Stimulated activated CD8-positive, alpha-beta memory T cell treated with anti-CD3 and anti-CD28 coated beads, Interleukin-15, amount 100 ng/mL, for 48 hours (primary cell): Measurements from ENCODE around the gene KIF13A.
"Not testable (repeated sequence)": the region's sequence is repeated elsewhere in the genome, so short reads cannot be mapped to it uniquely, and the experiment has no call there.

Source experiments
- DNase-seq, 2 donors: peaks; one replicate each; pipeline ENCODE4 v3.0.0-alpha.2; 2020; ENCODE audit warnings: low read depth in 2 of 2

KIF13A gene

DNA sequence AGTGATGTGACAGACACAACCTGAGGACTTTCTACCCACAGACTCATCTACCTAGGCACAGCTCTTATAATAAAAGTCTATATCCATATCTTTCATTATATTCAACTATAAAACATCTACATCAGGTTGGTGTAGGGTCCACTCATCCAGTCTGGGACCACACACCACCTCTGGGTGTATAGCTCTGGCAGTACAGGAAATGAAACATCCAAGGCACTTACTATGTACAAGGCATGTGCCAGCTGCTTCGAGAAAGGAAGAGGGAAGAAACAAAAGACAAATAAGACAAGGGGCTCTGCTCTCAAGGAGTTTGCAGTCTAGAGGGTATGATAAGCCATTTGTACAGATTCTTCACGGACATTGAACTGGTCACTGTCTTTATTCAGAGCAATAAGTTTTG lies 18.6 kb downstream of the KIF13A start:
- no peak for DNase-seq

DNA sequence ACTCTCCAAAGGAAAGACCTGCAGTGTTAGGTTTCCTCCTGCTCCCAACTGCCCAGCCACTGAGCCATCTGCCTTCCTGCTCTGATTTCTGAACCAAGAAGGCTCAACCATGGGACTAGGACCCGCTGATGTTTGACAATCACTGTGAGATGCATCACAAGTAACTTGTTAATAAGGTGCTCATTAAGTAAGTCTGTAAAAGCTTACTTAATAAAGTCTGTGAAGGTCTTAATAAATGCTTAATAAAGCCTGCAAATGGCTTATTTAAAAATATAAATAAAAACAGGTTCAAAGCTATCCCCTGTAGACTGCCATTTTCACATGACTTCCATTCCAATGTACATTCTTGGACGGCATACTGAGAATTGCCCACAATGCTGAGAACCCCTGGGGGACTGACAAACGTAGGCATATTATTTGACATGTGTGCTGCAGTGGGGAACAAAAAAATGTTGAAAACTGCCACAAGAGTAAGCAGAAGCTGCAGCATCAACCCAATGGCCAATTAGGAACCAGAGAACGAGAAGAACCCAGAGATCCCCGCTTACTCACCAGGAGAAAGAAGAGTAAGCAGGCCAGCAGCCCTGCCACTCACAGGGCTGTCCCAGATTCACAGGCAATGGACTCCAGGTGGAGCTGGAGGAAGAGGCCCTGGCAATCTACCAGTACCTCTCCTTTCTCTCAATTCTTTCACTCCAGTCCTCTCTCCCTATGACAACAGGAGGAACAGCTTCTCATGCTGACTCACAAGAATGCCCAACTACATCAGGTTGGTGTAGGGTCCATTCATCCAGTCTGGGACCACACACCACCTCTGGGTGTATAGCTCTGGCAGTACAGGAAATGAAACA lies 19.5 kb downstream of the KIF13A start:
- no peak for DNase-seq

DNA sequence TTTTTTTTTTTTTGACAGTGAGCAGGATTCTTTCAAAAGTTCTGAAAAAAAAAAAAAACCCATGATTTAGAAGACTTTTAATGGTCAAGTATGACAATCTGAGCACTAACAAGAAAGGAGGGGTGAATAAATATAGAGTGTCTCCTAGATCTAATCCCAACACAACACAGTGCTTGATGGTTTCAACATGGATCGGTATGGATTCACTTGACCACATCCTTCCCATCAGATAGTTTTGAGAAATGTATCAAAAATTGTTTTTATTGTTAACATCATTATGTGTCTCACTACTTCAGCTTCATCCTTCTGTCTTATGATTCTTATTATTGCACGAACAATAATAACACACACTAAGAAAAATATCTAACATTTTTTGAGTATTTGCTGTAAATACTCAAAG lies 21.0 kb downstream of the KIF13A start:
- no peak for DNase-seq

DNA sequence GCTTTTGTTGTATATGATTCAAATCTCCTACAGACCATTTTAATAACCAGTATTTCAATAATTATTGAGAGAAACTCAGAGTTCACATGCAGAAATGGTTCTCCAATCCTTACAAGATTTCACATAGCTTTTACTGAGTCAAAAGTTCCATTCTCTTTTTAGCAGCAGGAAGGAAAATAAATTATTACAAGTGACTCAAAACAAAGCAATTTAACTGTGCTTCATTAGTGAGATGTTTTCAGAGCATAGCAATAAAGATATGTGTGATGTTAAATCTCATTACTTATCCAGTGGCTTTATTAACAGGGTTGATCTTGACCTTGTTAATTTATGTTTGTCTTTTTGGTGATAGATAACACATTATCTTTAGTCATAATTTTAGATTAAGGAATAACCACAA lies 22.0 kb downstream of the KIF13A start:
- no peak for DNase-seq

DNA sequence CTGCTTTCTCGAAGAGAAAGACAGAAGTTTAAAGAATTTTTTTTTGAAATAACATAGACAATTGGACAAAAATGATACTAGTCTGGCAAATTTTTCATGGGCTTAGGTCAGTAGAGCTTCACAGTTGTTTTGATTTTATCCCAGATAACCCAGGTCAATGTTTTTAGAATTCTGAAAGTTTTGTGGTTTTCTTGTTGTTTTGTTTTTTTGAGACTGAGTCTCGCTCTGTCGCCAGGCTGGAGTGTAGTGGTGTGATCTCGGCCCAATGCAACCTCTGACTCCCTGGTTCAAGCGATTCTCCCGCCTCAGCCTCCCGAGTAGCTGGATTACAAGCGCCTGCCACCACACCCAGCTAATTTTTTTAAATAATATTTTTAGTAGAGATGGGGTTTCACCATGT lies 22.8 kb downstream of the KIF13A start:
- DNase-seq: no peak

DNA sequence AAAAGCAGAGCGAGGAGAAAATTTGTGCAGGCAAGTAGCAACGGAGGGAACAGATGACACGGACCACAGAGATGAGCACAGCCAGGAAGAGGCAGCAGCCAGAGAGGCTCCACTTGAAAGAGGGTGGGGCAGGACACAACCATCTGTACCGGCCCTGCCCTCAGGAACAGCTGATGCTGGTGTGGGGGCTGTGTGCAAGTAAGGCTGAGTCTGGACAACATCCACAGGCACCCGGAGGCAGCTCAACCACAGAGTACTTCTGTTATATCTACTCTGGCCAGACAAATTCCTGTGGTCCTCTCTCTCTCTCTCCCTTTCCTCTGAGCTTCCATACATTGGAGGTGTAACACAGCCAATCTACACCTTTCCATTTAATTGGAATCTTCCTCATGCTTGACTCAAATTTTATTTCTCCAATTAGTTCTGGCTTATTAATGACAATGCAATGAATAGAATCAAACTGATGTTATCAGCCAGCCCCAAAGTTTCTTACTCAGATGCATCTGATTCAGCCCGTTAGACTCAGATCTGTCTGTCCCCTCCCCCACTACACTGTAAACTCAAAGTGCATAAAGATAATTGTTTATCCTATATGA lies 24.9 kb downstream of the KIF13A start:
- DNase-seq: no peak

DNA sequence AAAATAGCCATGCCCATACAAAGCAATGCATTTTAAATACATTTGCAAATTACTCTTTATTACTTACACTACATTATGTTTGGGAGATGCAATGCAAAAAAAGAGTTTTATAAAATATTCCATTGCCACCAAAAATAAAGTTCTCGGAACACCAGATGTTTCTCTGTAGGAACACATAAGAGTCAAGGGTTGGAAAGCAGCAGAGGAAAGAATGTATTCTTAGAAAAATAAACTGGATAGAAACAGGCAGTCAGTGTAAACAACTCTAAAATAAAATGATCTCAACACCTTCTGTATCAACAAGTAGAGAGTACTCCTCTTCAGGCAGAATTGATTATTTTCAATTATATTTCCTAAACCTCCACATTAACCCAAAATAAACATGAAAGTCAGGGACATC lies 28.1 kb downstream of the KIF13A start:
- DNase-seq: no peak

DNA sequence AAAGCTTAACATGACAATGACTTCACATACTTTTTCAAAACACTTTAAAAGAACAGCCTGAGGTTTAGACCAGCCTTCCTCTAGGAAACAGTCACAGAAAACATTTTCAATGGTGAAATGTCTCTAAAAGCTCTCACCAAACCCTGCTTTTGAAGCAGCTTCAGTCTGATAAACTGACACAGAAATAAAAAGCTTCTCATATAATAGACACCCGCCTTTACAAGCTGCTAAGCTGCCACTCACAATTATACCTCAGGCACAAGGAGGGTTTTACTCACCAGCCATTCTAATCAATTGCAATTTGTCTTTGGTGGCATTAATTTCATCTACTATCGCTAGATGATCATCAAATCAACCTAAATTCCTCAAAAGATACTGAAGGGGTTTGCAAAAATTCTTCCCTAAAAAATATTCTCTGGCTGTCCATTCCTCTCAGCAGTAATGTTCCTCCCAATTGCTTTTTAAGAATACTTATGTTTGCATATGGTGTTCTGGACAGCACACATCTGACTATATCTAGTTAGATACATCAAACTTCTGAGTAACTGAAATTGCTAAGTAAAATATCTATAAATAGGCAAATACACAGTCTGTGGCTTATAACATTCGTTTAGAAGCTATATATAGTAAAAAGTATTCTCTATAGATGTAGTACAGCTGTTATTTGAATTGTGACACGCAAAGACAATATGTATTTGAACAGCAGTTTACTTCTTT lies 29.4 kb downstream of the KIF13A start:
- DNase-seq: no peak

DNA sequence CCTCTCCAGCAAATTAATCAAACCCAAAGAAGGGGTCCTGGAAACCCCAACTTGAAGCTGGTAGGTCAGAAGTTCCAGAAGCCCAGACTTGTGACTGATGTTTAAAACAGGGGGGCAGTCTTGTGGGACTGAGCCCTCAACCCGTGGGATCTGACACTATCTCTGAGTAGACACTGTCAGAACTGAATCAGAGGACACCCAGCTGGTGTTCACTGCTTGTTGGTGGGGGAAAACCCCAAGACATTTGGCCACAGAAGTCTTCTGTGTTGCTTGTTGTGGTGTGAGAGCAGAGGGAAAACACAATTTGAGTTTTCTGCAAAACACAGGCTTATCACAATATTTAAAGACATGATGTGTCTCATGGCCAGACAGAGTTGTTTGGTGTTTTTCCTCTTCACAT lies 29.9 kb downstream of the KIF13A start:
- peak; percentile 1 to 9 for DNase-seq

DNA sequence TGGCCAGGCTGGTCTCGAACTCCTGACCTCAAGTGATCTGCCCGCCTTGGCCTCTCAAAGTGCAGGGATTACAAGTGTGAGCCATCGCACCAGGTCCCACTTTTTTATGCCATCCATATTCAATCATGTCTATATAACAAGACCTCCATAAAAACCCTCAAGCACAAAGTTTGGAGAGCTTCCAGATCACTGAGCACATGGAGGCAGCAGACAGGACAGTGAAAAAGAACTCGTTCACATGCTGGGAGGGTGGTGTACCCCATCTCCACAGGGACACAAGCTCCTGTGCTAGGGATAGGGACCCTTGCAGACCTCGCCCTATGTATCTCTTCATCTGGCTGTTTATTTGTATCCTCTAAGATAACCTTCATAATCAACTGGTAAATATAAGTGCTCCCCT lies 30.3 kb downstream of the KIF13A start:
- DNase-seq: no peak

DNA sequence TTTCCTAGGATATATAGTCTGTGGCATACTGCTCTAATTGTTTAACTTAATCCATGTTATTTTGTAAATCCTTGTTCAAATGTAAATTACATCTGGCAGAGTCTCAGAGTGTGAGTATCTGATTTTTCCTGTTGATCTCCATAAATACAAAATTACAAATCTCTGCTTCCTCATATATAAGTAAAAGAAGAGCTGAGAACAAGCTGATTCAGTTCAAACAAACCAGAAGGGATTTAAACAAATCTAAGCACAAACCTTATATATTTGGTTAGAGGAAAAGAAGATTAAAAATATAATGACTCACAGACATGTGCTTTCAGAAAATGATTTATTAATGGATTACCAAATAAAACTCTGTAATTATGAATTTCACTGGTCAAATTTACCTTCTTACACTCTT lies 37.3 kb downstream of the KIF13A start:
- no peak for DNase-seq

DNA sequence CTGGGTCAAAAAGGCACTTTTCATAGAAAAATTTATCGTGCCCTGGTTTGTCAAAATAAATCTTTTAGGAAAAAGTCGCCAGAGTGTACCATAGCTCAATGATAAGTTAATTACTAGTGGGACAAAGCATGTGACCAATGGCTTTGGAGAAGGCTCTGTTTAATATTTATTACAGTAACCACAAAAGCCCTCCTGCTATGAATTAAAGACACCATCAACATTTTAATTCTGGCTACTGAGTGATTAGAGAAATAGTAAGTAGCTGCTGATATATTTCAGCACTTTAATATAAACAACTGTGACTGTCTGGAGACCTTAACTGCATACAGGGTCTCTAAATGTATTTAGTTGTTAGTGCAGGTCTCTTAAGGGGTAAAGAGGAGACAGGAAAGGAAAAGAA lies 38.3 kb downstream of the KIF13A start:
- DNase-seq: no peak

DNA sequence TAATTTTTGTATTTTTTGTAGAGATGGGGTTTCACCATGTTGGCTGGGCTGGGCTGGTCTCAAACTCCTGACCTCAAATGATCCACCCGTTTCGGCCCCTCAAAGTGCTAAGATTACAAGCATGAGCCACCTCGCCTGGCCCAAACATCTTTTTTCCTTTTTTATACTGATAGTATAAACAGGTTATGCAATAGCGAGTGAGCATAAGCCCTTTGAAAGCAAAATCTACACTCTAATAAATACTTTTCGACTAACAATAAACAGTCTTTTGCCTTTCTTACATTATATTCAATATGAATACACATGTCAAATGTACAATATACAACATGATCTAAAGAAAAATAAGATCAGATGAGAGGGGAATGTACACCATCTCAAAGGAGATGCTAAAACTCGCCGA lies 38.7 kb downstream of the KIF13A start:
- no peak for DNase-seq

DNA sequence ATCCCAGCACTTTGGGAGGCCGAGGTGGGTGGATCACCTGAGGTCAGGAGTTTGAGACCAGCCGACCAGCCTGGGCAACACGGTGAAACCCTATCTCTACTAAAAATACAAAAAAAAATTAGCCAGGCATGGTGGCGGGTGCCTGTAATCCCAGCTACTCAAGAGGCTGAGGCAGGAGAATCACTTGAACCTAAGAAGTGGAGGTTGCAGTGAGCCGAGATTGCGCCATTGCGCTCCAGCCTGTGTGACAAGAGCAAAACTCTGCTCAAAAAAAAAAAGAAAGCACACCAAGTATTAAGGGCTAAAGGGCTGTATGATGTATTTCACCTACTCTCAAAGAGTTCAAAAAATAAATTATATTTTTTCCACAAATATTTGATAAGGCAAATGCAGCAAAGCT lies 39.9 kb downstream of the KIF13A start:
- DNase-seq: not testable (repeated sequence)

DNA sequence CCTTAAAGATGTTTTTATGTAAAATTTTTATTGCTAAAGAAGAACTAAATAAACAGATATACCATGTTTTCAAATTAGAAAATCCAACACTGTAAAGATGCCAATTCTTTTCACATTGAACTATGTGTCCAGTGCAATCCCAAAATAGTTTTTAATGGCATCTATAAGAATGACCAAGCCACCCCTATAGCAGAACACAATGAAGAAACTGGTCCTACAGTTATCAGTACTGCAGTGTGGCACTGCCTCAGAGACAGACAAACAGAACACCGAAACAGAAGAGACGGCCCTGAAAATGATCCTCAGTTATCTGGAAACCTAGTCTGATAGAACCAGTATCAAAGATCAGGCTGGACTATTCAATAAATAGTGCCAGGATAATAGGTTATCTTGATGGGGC lies 41.9 kb downstream of the KIF13A start:
- no peak for DNase-seq

DNA sequence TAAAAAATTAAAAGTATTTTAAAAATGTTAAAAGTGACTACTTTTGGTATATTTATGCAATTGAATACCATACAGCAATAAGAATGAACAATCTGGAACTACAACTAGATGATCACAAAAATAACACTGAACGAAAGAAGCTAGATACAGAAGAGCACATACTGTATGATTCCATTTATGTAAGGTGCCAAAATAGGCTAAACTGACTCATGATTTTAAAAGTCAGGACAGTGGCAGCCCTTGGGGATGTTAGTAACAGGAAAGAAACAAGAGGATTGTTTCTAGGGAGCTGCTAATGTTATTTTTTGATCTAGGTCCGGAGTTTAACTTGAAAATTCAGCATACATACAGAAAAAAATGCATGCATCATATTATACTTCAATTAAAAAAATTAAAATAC lies 42.3 kb downstream of the KIF13A start:
- DNase-seq: no peak

DNA sequence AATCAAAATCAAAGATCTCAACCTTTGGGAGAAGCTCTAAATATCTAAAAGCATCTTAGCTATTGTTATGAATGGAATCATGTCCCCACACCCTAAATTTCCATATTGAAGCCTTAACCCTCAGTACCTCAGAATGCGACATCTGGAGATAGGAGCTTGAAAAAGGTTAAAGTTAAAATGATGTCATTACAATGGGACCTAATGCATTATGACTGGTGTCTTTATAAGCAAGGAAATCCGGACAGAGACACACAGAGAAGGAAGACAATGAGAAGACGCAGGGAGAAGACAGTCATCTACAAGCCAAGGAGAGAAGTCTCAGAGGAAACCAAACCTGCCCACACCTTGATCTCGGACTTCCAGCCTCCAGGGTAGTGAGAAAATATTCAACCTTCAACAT lies 46.1 kb downstream of the KIF13A start:
- no peak for DNase-seq

DNA sequence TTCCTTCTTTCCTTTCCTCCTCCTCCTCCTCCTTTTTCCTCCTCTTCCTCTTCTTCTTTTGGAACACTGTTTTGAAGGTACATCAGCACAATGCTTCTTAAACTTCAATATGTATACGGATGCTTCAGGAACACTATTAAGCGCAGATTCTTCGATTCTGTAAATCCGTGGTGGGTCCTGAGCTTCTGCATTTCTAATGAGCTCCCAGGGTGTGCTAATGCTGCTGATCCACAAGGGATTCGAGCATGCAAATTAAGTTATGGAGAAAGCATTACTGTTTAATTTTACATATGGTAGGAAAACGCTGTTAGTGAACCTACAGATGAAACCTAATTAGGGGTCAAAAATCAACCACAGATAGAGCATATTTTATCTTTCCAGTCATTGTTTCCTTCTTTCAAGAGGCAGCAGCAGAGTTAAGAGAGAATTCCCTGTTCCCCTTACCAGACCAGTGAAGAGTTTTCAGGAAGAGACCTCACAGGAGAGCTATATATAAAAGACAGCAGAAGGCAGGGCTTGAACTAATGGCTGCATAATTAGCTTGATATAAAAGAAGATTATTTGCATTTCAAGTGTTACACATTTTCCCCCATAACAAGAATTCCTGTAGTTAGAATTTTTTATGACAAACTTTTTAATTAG lies 47.2 kb downstream of the KIF13A start:
- no peak for DNase-seq

DNA sequence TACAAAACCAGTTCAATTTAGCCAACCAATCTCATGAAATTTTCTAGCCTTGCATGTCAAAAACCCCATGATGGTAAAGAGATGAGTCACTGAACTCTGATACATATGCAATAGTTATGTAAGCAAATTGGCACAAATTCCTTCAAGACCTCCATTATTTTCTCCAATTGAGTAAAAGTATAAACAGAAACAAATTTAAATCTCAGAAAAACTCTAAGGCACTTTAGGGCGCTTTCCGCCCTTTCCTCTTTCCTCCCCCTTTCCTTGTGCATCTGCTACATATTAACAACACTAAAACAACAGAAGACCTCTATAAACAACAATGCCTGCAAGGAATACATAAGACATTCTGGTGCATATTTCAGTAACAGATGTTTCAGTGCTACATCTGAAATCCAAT lies 48.5 kb downstream of the KIF13A start:
- DNase-seq: no peak

DNA sequence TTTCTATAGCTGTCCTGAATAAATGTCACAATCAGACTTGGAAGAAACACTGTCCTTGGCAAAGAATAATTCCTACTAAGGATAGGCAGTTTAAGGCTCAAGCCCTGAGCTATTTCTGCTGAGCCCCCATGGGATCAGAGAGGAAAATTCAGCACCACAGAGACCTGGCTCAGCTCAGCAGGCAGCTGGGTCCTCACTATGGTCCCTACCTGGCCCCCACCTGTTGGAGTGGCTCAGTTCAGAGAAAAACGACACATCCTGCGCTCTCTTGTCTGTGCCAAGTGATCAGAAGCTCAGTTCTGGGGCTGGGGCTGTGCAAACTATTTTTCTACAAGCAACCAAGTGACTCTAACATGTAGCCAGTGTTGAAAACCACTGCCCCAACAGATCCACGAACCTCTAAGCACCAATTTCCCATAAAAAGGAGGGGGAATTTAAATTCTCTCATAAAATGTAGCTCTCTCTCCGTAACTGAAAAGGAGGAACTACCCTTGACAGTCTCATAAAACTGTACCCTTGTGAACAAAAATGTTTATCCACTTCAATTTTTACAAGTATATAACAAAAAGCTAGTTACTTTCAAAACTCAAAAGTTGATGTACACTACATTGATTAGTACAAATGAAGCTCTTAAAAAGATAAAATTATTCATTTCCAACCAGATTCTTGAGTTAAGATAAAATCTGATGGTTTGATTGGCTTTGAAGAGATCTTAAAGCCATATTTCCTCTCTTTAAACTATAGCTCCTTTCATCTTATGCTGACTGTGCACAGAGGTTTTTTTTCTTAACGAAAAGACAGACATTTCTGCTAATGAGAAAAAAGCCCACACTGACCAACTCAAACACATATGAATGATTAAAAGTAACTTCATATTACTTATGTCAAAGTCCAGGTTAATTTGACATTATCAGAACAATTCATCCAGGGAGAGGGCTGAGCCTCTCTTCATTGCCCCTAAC lies 52.0 kb downstream of the KIF13A start:
- DNase-seq: no peak

DNA sequence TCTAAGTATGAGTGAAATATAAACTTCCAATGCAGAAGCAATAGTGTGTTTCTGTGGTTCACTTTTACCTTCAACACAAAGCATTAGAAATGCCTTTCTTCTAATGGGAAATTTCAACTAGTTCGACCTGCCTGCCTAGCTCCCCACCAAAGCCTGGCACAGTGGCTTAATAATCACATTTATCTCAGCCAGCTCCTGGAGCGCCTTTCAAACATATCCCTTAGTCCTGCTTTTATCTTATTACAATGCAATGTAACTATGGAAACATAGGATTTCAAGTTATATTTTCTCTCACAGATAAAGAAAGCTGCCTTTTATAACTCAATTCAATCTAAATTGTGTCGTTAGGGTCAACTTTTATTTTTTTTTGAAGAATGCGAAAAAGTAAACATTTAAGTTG lies 53.7 kb downstream of the KIF13A start:
- DNase-seq: no peak
